Stimulated activated CD4-positive, alpha-beta T cell treated with anti-CD3 and anti-CD28 coated beads, Interleukin-12 subunit alpha, Interleukin-12 subunit beta, amount 100 ng/mL, for 48 hours (primary cell): Measurements from ENCODE around the gene CMIP.

Experiments used
- DNase-seq, 3 donors: peaks; one replicate each; pipeline ENCODE4 v3.0.0-alpha.2; 2020; ENCODE audit warnings: low read depth in 2 of 3, low spot score in 1 of 3

Gene CMIP

GRCh38 chr16:81650281-81650680 lies 205.7 kb downstream of the CMIP start:
- no peak for DNase-seq

GRCh38 chr16:81650982-81651562 lies 206.5 kb downstream of the CMIP start:
- no peak for DNase-seq

- DNase-seq: no peak
Measured at GRCh38 chr16:81651758-81652718, 207.4 kb downstream of the CMIP start.

GRCh38 chr16:81652798-81653505 lies 208.3 kb downstream of the CMIP start:
- no peak for DNase-seq

GRCh38 chr16:81654346-81654745 lies 209.7 kb downstream of the CMIP start:
- no peak for DNase-seq

GRCh38 chr16:81655469-81656162 lies 211.0 kb downstream of the CMIP start:
- no peak for DNase-seq

GRCh38 chr16:81657224-81657623 lies 212.6 kb downstream of the CMIP start:
- DNase-seq: no peak

- DNase-seq: no peak
Measured at GRCh38 chr16:81657781-81658180, 213.2 kb downstream of the CMIP start.

GRCh38 chr16:81658373-81658772 lies 213.8 kb downstream of the CMIP start:
- no peak for DNase-seq

GRCh38 chr16:81659249-81659648 lies 214.6 kb downstream of the CMIP start:
- no peak for DNase-seq

GRCh38 chr16:81661082-81661481 lies 216.5 kb downstream of the CMIP start:
- no peak for DNase-seq

- DNase-seq: no peak
Measured at GRCh38 chr16:81664153-81664552, 219.5 kb downstream of the CMIP start.

GRCh38 chr16:81665588-81665987 lies 221.0 kb downstream of the CMIP start:
- DNase-seq: no peak

GRCh38 chr16:81666113-81666512 lies 221.5 kb downstream of the CMIP start:
- no peak for DNase-seq

GRCh38 chr16:81668243-81669097 lies 223.9 kb downstream of the CMIP start:
- DNase-seq: no peak

GRCh38 chr16:81669473-81670350 lies 225.1 kb downstream of the CMIP start:
- no peak for DNase-seq

GRCh38 chr16:81671738-81672597 lies 227.4 kb downstream of the CMIP start:
- DNase-seq: no peak

GRCh38 chr16:81673432-81673831 lies 228.8 kb downstream of the CMIP start:
- DNase-seq: no peak
